ENCODE results near the gene RBMS3. TPM values are rescaled to one million over a fixed set of nuclear protein-coding genes. Genes with fewer than 3 reads are reported as not detected.

RBMS3 gene
- total RNA-seq, 4 donors from 2014 or later, result 7.3 to 21.8 (median 12.8) TPM

- H3K4me3 ChIP-seq (ENCODE audit: low read depth, poor library complexity, severe bottlenecking), result no peak overlapping the region
- no peak for DNase-seq (ENCODE audit: low spot score in 2 of 2)
- intact Hi-C loops (cut with DNase I; ENCODE audit: low total_unique reads), result no loop called here
- 93 to 95% methylated on average over 1 of the region's 1 CpG for WGBS, 2 donors
- TF ChIP-seq POLR2A (IDR thresholded peaks at IDR 0.05), result no peak
- no peak for TF ChIP-seq CTCF (IDR thresholded peaks at IDR 0.05)
Observed at GRCh38 chr3:29952431-29952830, 671.6 kb downstream of the RBMS3 start.

DNA sequence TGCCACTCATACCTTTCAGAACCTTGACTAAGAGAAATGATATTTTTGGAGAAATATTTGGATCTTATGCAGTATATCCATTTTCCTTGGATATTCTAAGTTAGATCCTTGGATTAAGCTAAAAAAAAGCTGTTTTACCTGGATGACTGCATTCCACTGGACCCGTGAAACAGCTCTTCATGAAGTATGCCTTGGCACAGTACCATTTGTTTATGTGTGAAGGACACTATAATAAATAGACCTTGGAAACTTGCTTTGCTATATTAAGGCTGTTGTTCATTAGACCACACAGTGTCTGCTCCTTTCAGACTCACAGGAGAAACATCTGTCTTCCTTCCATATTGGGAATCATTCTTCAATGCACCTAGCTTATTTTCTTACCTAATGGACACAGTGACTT lies 674.5 kb downstream of the RBMS3 start:
- intact Hi-C loops (cut with DNase I; ENCODE audit: low total_unique reads), result no loop called here
- H3K4me3 ChIP-seq (ENCODE audit: low read depth, poor library complexity, severe bottlenecking), result no peak overlapping the region
- WGBS, 2 donors, result 29 to 40% methylated on average over 1 of the region's 1 CpG
- DNase-seq (ENCODE audit: low spot score in 2 of 2), result no peak
- TF ChIP-seq POLR2A (IDR thresholded peaks at IDR 0.05) (no peak), CTCF (IDR thresholded peaks at IDR 0.05) (no peak)

DNA sequence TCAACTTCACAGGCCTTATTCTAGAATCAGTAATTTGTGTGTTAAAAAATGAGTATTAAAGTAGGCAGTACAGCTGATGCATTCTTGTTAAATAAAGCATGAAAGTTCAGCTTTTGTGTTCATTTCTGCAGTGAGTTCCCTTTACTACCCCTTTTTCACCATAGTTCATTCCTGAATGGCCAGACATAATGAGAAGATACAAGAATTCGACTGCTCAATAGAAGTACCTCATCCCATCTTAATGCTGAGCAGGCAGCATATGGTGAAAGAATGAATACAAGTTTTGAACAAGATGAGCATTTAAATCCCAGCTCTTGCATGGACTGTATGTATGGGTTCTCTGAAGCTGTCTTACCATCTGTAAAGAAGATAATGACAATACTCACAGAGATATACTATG lies 677.9 kb downstream of the RBMS3 start:
- TF ChIP-seq POLR2A (IDR thresholded peaks at IDR 0.05) (no peak), CTCF (IDR thresholded peaks at IDR 0.05) (no peak)
- intact Hi-C loops (cut with DNase I; ENCODE audit: low total_unique reads), result no loop called here
- no peak for DNase-seq (ENCODE audit: low spot score in 2 of 2)
- no peak overlapping the region for H3K4me3 ChIP-seq (ENCODE audit: low read depth, poor library complexity, severe bottlenecking)
- WGBS, 2 donors, result 85 to 86% methylated on average over 1 of the region's 1 CpG

- intact Hi-C loops (cut with DNase I; ENCODE audit: low total_unique reads), result no loop called here
- no peak for TF ChIP-seq POLR2A (IDR thresholded peaks at IDR 0.05)
- TF ChIP-seq CTCF (IDR thresholded peaks at IDR 0.05), result no peak
- no peak for DNase-seq (ENCODE audit: low spot score in 2 of 2)
- H3K4me3 ChIP-seq (ENCODE audit: low read depth, poor library complexity, severe bottlenecking), result no peak overlapping the region
- WGBS, 2 donors, result 38 to 55% methylated on average over 2 of the region's 2 CpGs
Observed at GRCh38 chr3:29971895-29972294, 691.0 kb downstream of the RBMS3 start.

GRCh38 chr3:29972320-29972993 lies 691.6 kb downstream of the RBMS3 start:
- 18 to 24% methylated on average over 3 of the region's 3 CpGs for WGBS, 2 donors
- H3K4me3 ChIP-seq (ENCODE audit: low read depth, poor library complexity, severe bottlenecking), result no peak overlapping the region
- TF ChIP-seq CTCF (IDR thresholded peaks at IDR 0.05), result no peak
- TF ChIP-seq POLR2A (IDR thresholded peaks at IDR 0.05), result no peak
- intact Hi-C loops (cut with DNase I; ENCODE audit: low total_unique reads), result no loop called here
- no peak for DNase-seq (ENCODE audit: low spot score in 2 of 2)

GRCh38 chr3:29973763-29974162 lies 692.9 kb downstream of the RBMS3 start:
- TF ChIP-seq POLR2A (IDR thresholded peaks at IDR 0.05), result no peak
- no peak overlapping the region for H3K4me3 ChIP-seq (ENCODE audit: low read depth, poor library complexity, severe bottlenecking)
- DNase-seq (ENCODE audit: low spot score in 2 of 2), result no peak
- WGBS, 2 donors, result 93% methylated on average over 1 of the region's 1 CpG
- intact Hi-C loops (cut with DNase I; ENCODE audit: low total_unique reads), result no loop called here
